HG02571 (cell line): ENCODE measurements around the gene CTNNBL1.
A peak's percentile ranks its signal among the peaks of the same experiment; 100 is the strongest.
"Not testable (repeated sequence)": the region's sequence is repeated elsewhere in the genome, so short reads cannot be mapped to it uniquely, and the experiment has no call there.

ENCODE experiments used
- ATAC-seq: cut with Tn5 transposase; IDR thresholded peaks from one replicate; pipeline ENCODE4 v1.9.1; 2021; ENCODE audit warnings: mild to moderate bottlenecking, moderate library complexity; ENCODE audit not compliant: unreplicated experiment

CTNNBL1 gene

GRCh38 chr20:37693635-37694626 is at the start of gene CTNNBL1:
Gene CTNNBL1 (plus strand): TSS chr20:37694030. CDS start chr20:37694123, 93 bp downstream.
- peak; percentile 79 for ATAC-seq

- no peak for ATAC-seq
Observed at GRCh38 chr20:37644605-37645004, 49.2 kb upstream of the CTNNBL1 start.

GRCh38 chr20:37647946-37648345 is 45.9 kb upstream of the CTNNBL1 start:
- no peak for ATAC-seq

GRCh38 chr20:37649017-37649416 is 44.8 kb upstream of the CTNNBL1 start:
- ATAC-seq = no peak

GRCh38 chr20:37649676-37650370 is 44.0 kb upstream of the CTNNBL1 start:
- no peak for ATAC-seq

GRCh38 chr20:37650661-37651060 is 43.2 kb upstream of the CTNNBL1 start:
- no peak for ATAC-seq

- ATAC-seq = no peak
Observed at GRCh38 chr20:37651932-37652331, 41.9 kb upstream of the CTNNBL1 start.

- no peak for ATAC-seq
Observed at GRCh38 chr20:37656945-37657344, 36.9 kb upstream of the CTNNBL1 start.

- ATAC-seq = no peak
Observed at GRCh38 chr20:37657924-37658804, 35.7 kb upstream of the CTNNBL1 start.

GRCh38 chr20:37661519-37661918 is 32.3 kb upstream of the CTNNBL1 start:
- no peak for ATAC-seq

- ATAC-seq = no peak
Observed at GRCh38 chr20:37662308-37662707, 31.5 kb upstream of the CTNNBL1 start.

GRCh38 chr20:37664595-37664994 is 29.2 kb upstream of the CTNNBL1 start:
- not testable (repeated sequence) for ATAC-seq

GRCh38 chr20:37668166-37668565 is 25.7 kb upstream of the CTNNBL1 start:
- no peak for ATAC-seq

- ATAC-seq = no peak
Observed at GRCh38 chr20:37669062-37669772, 24.6 kb upstream of the CTNNBL1 start.

GRCh38 chr20:37669773-37670236 is 24.0 kb upstream of the CTNNBL1 start:
- ATAC-seq = no peak

- ATAC-seq = no peak
Observed at GRCh38 chr20:37670351-37670791, 23.5 kb upstream of the CTNNBL1 start.

GRCh38 chr20:37672143-37672542 is 21.7 kb upstream of the CTNNBL1 start:
- no peak for ATAC-seq

- no peak for ATAC-seq
Observed at GRCh38 chr20:37673444-37673843, 20.4 kb upstream of the CTNNBL1 start.

- ATAC-seq = no peak
Observed at GRCh38 chr20:37676440-37676839, 17.4 kb upstream of the CTNNBL1 start.
